Duodenal mucosa (tissue), 2 donors: ENCODE results near the gene TMEM244.
"Not testable (repeated sequence)": the region's sequence is repeated elsewhere in the genome, so short reads cannot be mapped to it uniquely, and the experiment has no call there.

Experiments used
- H3K27ac ChIP-seq: one replicate; pipeline ENCODE4 v1.7.0; 2013; ENCODE audit warnings: low read depth, low read length
- H3K27me3 ChIP-seq, 2 donors: one replicate each; pipeline ENCODE4 v1.7.0; 2013; ENCODE audit warnings: low read length in 2 of 2, control low read depth in 1 of 2; ENCODE audit not compliant: insufficient read depth in 2 of 2, control insufficient read depth in 1 of 2
- H3K36me3 ChIP-seq, 2 donors: one replicate each; pipeline ENCODE4 v1.7.0; 2013; ENCODE audit warnings: low read length in 2 of 2, control low read depth in 1 of 2; ENCODE audit not compliant: insufficient read depth in 2 of 2, control insufficient read depth in 1 of 2
- H3K4me1 ChIP-seq, 2 donors: one replicate each; pipeline ENCODE4 v1.7.0; 2013; ENCODE audit warnings: low read length in 2 of 2, control low read depth in 1 of 2; ENCODE audit not compliant: insufficient read depth in 2 of 2, control insufficient read depth in 1 of 2
- H3K4me3 ChIP-seq, 2 donors: one replicate each; pipeline ENCODE4 v1.7.0; 2013; ENCODE audit warnings: low read length in 2 of 2, low read depth in 1 of 2
- H3K9ac ChIP-seq, 2 donors: one replicate each; pipeline ENCODE4 v1.7.0; 2013; ENCODE audit warnings: low read length in 2 of 2, low read depth in 1 of 2
- H3K9me3 ChIP-seq, 2 donors: one replicate each; pipeline ENCODE4 v1.7.0; 2013; ENCODE audit warnings: low read length in 2 of 2, control low read depth in 1 of 2; ENCODE audit not compliant: control insufficient read depth in 1 of 2

TMEM244 gene

DNA sequence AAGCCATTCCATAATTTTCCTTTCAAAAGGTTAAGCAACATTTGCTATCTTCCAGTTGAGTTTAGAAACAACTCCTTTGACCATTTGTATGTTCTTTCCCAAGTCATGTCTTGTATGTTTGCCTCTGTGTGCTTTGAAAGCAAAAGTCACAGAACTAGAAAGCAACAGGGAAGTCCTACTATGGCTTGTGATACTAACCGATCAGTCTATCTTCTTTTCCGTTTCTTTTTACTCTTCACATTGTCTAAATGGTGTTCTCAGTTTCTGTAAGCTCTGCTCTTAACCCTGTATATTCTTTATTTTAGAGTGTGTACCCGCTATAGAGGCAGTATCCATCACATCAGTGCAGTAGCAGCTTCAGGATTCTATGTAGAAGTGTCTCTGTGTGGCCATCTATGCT lies 32.9 kb downstream of the TMEM244 start:
- no peak overlapping the region for H3K9ac ChIP-seq
- H3K4me3 ChIP-seq: no peak overlapping the region
- H3K9me3 ChIP-seq: no peaks in the 10 kb centered on the region
- no peaks in the 10 kb centered on the region for H3K4me1 ChIP-seq
- H3K36me3 ChIP-seq: no peaks in the 10 kb centered on the region
- no peaks in the 10 kb centered on the region for H3K27me3 ChIP-seq
- no peak overlapping the region for H3K27ac ChIP-seq

- Histone ChIP-seq H3K27me3 (no peaks in the 10 kb centered on the region), H3K36me3 (no peaks in the 10 kb centered on the region), H3K9ac (no peak overlapping the region), H3K4me3 (no peak overlapping the region), H3K4me1 (no peaks in the 10 kb centered on the region), H3K9me3 (no peaks in the 10 kb centered on the region), H3K27ac (no peak overlapping the region)
Observed at GRCh38 chr6:129818251-129818650, 42.9 kb downstream of the TMEM244 start.

- H3K9me3 ChIP-seq: no peaks in the 10 kb centered on the region
- no peaks in the 10 kb centered on the region for H3K36me3 ChIP-seq
- H3K4me1 ChIP-seq: no peaks in the 10 kb centered on the region
- no peak overlapping the region for H3K27ac ChIP-seq
- H3K27me3 ChIP-seq: no peaks in the 10 kb centered on the region
- no peak overlapping the region for H3K9ac ChIP-seq
- H3K4me3 ChIP-seq: no peak overlapping the region
Observed at GRCh38 chr6:129817821-129818220, 43.3 kb downstream of the TMEM244 start.

GRCh38 chr6:129817332-129817731 lies 43.8 kb downstream of the TMEM244 start:
- Histone ChIP-seq H3K9ac (no peak overlapping the region), H3K27me3 (no peaks in the 10 kb centered on the region), H3K4me3 (no peak overlapping the region), H3K4me1 (no peaks in the 10 kb centered on the region), H3K9me3 (no peaks in the 10 kb centered on the region), H3K27ac (no peak overlapping the region), H3K36me3 (no peaks in the 10 kb centered on the region)

DNA sequence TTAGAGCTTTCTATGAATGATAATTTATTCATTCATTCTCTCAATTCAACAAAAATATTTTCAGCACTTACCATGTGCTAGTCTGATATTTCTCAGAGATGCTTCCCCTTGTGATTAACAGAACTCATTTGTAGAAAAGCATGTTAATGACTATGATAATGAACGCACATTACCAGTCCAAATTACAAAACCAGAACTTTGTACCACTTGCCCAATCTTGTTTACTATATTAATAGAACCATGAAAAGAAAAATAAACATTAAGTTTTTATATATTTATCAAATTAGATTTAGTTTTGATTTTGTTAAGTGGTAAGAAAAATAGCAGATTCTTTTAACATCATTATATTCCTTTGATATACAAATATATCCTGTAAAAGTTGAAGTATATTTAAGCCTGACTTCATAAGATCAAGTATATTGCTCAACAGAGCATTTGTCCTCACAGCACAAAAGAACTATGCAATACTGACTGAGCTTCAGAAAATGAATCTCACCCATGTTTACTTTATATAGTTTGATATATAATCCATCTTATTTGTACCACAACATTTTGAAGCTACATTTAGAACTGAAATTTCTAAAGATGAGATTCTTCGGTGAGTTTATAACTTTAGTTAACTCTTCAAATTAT lies 48.9 kb downstream of the TMEM244 start:
- H3K9me3 ChIP-seq: no peaks in the 10 kb centered on the region
- H3K27me3 ChIP-seq: no peaks in the 10 kb centered on the region
- H3K36me3 ChIP-seq: no peaks in the 10 kb centered on the region
- no peak overlapping the region for H3K27ac ChIP-seq
- no peak overlapping the region for H3K4me3 ChIP-seq
- no peaks in the 10 kb centered on the region for H3K4me1 ChIP-seq
- H3K9ac ChIP-seq: no peak overlapping the region

DNA sequence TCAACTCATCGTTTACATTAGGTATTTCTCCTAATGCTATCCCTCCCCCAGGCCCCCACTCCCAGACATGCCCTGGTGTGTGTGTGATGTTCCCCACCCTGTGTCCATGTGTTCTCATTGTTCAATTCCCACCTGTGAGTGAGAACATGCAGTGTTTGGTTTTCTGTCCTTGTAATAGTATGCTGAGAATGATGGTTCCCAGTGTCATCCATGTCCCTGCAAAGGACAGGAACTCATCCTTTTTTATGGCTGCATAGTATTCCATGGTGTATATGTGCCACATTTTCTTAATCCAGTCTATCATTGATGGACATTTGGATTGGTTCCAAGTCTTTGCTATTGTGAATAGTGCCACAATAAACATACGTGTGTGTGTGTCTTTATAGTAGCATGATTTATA lies 54.0 kb downstream of the TMEM244 start:
- H3K9me3 ChIP-seq, H3K27me3 ChIP-seq: not testable (repeated sequence)

GRCh38 chr6:129802920-129803319 lies 58.2 kb downstream of the TMEM244 start:
- not testable (repeated sequence) for H3K4me3 ChIP-seq, H3K27me3 ChIP-seq, H3K9ac ChIP-seq, H3K36me3 ChIP-seq, H3K27ac ChIP-seq, H3K9me3 ChIP-seq, H3K4me1 ChIP-seq

More for the DNA sequence above, 54.0 kb downstream of the TMEM244 start:
- not testable (repeated sequence) for H3K9ac ChIP-seq, H3K4me1 ChIP-seq, H3K27ac ChIP-seq, H3K36me3 ChIP-seq, H3K4me3 ChIP-seq

DNA sequence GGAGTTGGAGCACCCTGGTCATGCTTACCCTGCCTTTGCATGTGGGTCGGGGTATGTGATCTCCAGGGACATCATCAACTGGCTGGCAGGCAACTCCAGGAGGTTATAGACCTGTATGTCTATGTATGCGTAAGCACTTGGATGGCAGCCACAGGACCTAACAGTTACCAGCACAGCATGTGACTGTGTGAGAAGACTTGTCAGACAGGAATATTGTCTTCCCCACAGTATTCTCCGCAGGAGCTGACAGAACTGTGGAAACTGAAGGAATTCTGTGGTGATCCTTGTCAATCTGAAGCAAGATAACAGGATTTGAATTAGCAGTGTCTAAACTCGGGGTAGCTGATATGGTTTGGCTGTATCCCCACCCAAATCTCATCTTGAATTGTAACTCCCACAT lies 59.2 kb downstream of the TMEM244 start:
- Histone ChIP-seq H3K36me3 (no peaks in the 10 kb centered on the region), H3K9ac (no peak overlapping the region), H3K9me3 (no peaks in the 10 kb centered on the region), H3K27me3 (no peaks in the 10 kb centered on the region), H3K4me3 (no peak overlapping the region), H3K27ac (no peak overlapping the region), H3K4me1 (no peaks in the 10 kb centered on the region)

DNA sequence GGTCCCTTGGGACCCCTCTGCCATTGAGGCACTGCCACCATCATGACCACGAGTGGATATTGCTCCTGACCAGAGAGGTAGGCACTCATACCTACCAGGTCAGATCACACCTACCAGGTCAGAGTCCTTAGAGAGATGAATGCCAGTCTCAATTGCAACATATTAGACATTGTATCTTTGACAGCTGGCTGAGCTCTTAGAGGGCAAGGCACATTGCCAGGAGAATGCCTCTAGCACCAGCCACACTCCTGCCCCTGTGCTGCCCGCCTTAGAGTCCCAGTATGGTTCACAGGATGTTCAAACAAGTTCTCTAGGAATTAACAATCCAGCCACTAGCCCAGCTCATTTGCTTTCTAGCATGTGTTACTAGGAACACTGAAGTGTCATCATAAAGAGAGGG lies 65.9 kb downstream of the TMEM244 start:
- no peak overlapping the region for H3K27ac ChIP-seq
- peaks cover 8 to 13% of the 10 kb centered on the region in 2 donors for H3K4me1 ChIP-seq
- no peak overlapping the region for H3K9ac ChIP-seq
- no peaks in the 10 kb centered on the region for H3K27me3 ChIP-seq
- no peaks in the 10 kb centered on the region for H3K9me3 ChIP-seq
- H3K36me3 ChIP-seq: no peaks in the 10 kb centered on the region
- H3K4me3 ChIP-seq: no peak overlapping the region

GRCh38 chr6:129793447-129793846 lies 67.7 kb downstream of the TMEM244 start:
- no peak overlapping the region for H3K9ac ChIP-seq
- no peak overlapping the region for H3K27ac ChIP-seq
- no peaks in the 10 kb centered on the region for H3K36me3 ChIP-seq
- H3K4me1 ChIP-seq: peaks cover 8 to 13% of the 10 kb centered on the region in 2 donors
- H3K4me3 ChIP-seq: no peak overlapping the region
- no peaks in the 10 kb centered on the region for H3K27me3 ChIP-seq
- H3K9me3 ChIP-seq: no peaks in the 10 kb centered on the region

GRCh38 chr6:129792049-129792448 lies 69.1 kb downstream of the TMEM244 start:
- no peak overlapping the region for H3K4me3 ChIP-seq
- no peaks in the 10 kb centered on the region for H3K36me3 ChIP-seq
- H3K27me3 ChIP-seq: no peaks in the 10 kb centered on the region
- H3K4me1 ChIP-seq: peaks cover 8 to 13% of the 10 kb centered on the region in 2 donors
- H3K9ac ChIP-seq: no peak overlapping the region
- no peaks in the 10 kb centered on the region for H3K9me3 ChIP-seq
- H3K27ac ChIP-seq: no peak overlapping the region
